ENCODE measurements around the gene GRK4. TPM values are rescaled to one million over a fixed set of nuclear protein-coding genes. Genes with fewer than 3 reads are reported as not detected.

GRK4 gene
- total RNA-seq, 1 donor from 2014 or later: 14.9 TPM

DNA sequence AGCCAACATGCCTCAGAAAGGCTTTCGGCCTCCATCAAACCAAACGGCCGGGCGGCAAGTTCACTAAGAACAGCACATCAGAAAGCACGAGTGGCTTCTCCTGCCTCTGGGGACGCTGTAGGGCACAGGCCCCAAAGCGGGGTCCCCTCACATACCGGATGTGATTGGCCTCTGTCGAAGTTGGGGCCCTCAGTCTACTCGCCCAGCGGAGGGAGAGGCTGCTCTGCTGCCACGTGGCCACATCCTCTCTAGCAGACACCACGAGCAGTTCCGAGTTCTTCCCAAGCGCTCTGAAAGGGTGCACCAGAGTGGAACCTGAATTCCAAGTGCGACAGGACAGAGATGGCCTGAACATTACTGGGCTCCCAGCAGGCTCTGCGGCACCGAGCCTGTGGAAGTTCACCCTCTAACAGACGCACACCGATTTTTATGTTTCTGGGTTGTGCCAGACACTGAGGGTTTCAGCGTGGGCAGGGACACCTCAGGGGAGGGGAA, 21.3 kb upstream of the GRK4 start:
- peak; percentile 5 for DNase-seq (ENCODE audit: low spot score, unreplicated experiment)
- peaks cover 23% of the 10 kb centered on the region for H3K36me3 Mint-ChIP-seq (ENCODE audit: insufficient read depth)
- peaks cover under 1% of the 10 kb centered on the region for H3K4me1 Mint-ChIP-seq (ENCODE audit: low read depth)
- no peak overlapping the region for H3K4me3 Mint-ChIP-seq (ENCODE audit: low read depth)
- no peaks in the 10 kb centered on the region for H3K9me3 Mint-ChIP-seq (ENCODE audit: low read depth)
- no peaks in the 10 kb centered on the region for H3K27me3 Mint-ChIP-seq
- TF ChIP-seq, protein P1, sequence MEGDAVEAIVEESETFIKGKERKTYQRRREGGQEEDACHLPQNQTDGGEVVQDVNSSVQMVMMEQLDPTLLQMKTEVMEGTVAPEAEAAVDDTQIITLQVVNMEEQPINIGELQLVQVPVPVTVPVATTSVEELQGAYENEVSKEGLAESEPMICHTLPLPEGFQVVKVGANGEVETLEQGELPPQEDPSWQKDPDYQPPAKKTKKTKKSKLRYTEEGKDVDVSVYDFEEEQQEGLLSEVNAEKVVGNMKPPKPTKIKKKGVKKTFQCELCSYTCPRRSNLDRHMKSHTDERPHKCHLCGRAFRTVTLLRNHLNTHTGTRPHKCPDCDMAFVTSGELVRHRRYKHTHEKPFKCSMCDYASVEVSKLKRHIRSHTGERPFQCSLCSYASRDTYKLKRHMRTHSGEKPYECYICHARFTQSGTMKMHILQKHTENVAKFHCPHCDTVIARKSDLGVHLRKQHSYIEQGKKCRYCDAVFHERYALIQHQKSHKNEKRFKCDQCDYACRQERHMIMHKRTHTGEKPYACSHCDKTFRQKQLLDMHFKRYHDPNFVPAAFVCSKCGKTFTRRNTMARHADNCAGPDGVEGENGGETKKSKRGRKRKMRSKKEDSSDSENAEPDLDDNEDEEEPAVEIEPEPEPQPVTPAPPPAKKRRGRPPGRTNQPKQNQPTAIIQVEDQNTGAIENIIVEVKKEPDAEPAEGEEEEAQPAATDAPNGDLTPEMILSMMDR (IDR thresholded peaks at IDR 0.05; ENCODE audit: unreplicated experiment): no peak
- H3K27ac Mint-ChIP-seq: peak overlapping the region; percentile 35

DNA sequence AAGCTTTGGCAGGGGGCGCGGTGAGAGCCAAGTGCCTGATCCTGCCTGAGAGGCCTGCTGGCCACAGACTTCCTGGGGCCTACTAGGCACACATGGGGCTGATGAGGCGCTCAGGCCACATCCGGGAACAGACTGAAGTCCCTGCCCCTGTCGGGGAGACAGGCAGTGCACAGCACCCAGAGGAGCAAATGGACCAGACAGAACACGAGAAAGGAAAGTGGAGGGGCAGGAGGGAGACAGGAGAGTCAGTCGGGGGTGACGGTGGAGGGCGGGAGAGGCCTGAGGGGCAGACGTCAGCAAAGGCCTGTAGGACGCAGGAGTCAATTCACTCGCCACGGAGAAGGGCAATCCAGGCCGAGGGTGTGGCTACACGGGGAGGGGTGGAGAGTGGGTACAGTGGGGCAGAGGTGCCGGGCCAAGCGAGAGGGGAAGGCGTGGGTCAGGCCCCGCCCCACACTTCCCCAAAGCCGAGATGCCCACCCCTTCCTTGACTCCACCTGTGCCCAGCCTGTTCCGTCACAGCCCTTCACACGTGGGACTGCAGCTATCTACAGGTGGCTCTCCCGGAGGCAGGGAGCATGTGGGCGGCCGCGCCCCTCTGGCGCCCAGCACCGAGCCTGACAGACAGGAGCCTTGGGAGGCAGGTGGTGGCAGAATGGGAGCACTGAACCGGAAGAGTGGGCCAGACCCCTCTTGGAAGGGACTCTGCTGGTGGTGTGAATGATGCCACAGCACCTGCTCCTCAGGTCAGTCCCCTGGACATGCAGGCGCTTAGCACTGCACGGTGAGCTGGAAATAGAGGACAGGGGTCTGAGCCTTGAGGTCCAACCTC, 20.6 kb upstream of the GRK4 start:
- no peaks in the 10 kb centered on the region for H3K4me1 Mint-ChIP-seq (ENCODE audit: low read depth)
- H3K27ac Mint-ChIP-seq: peak overlapping the region; percentile 82
- H3K27me3 Mint-ChIP-seq: no peaks in the 10 kb centered on the region
- TF ChIP-seq, protein P1 (IDR thresholded peaks at IDR 0.05; ENCODE audit: unreplicated experiment): no peak
- H3K9me3 Mint-ChIP-seq (ENCODE audit: low read depth): no peaks in the 10 kb centered on the region
- DNase-seq (ENCODE audit: low spot score, unreplicated experiment): no peak
- H3K36me3 Mint-ChIP-seq (ENCODE audit: insufficient read depth): peaks cover 26% of the 10 kb centered on the region
- H3K4me3 Mint-ChIP-seq (ENCODE audit: low read depth): no peak overlapping the region

DNA sequence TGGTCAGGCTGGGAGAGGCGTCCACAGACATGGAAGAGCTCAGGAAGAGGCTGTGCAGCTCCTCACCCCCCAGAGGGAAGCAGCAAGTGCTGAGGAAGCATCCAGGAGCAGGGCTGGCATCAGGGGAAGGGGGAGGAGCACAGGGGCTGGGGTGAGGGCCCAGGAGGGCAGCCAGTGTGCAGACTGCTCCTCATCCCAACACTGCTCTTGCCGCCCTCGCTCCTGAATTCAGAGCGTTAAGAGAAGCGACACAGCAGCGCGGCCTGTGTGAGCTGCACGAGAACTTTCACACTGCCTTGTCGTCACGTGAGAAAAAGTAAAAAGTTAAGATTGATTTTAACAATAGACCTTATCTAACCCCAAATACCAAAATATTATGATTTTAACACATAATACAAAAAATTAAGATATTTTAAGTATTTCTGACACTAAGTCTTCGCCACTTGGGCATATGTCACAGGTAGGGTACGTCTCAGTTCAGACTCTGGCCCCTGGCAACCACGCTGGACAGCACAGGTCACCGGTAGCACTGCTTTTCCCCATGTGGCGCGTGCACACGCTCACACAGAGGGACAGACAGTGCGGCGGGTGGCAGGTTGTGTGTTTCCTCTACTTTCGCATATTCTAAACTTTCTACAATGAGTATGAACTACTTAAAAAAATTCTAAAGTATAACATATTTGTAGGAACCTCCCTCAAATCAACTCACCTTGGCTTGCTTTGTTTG, 19.8 kb upstream of the GRK4 start:
- peaks cover 26% of the 10 kb centered on the region for H3K36me3 Mint-ChIP-seq (ENCODE audit: insufficient read depth)
- H3K27me3 Mint-ChIP-seq: no peaks in the 10 kb centered on the region
- H3K4me3 Mint-ChIP-seq (ENCODE audit: low read depth): no peak overlapping the region
- H3K27ac Mint-ChIP-seq: peak overlapping the region; percentile 82
- TF ChIP-seq, protein P1 (IDR thresholded peaks at IDR 0.05; ENCODE audit: unreplicated experiment): no peak
- DNase-seq (ENCODE audit: low spot score, unreplicated experiment): no peak
- H3K4me1 Mint-ChIP-seq (ENCODE audit: low read depth): no peaks in the 10 kb centered on the region
- H3K9me3 Mint-ChIP-seq (ENCODE audit: low read depth): no peaks in the 10 kb centered on the region

DNA sequence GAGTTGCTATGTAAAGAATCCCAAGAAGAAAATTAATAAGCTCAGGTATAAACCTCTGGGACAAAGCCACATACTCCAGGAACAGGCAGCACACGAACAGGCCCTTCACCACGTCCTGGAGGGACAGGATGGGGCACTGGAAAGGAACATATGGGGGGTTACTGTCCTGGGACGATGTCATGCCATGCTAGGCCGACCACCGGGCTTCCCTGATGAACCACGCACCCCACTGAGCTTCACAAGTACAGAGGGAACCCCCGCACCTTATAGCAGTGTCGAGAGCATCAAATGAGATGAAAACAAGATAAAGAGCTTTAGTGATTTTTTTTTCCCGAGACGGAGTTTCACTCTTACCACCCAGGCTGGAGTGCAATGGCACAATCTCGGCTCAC, 19.3 kb upstream of the GRK4 start:
- peaks cover 26% of the 10 kb centered on the region for H3K36me3 Mint-ChIP-seq (ENCODE audit: insufficient read depth)
- H3K4me1 Mint-ChIP-seq (ENCODE audit: low read depth): no peaks in the 10 kb centered on the region
- H3K27ac Mint-ChIP-seq: peak overlapping the region; percentile 20
- H3K9me3 Mint-ChIP-seq (ENCODE audit: low read depth): no peaks in the 10 kb centered on the region
- TF ChIP-seq, protein P1 (IDR thresholded peaks at IDR 0.05; ENCODE audit: unreplicated experiment): no peak
- DNase-seq (ENCODE audit: low spot score, unreplicated experiment): no peak
- no peaks in the 10 kb centered on the region for H3K27me3 Mint-ChIP-seq
- H3K4me3 Mint-ChIP-seq (ENCODE audit: low read depth): no peak overlapping the region

All from progenitor cell of endocrine pancreas (in vitro differentiated cells).